ENCODE results near the gene HOMER2. TPM values are rescaled to one million over a fixed set of nuclear protein-coding genes. Genes with fewer than 3 reads are reported as not detected.

HOMER2 gene
- total RNA-seq, 1 experiment from 2014 or later = 14.2 TPM

DNA sequence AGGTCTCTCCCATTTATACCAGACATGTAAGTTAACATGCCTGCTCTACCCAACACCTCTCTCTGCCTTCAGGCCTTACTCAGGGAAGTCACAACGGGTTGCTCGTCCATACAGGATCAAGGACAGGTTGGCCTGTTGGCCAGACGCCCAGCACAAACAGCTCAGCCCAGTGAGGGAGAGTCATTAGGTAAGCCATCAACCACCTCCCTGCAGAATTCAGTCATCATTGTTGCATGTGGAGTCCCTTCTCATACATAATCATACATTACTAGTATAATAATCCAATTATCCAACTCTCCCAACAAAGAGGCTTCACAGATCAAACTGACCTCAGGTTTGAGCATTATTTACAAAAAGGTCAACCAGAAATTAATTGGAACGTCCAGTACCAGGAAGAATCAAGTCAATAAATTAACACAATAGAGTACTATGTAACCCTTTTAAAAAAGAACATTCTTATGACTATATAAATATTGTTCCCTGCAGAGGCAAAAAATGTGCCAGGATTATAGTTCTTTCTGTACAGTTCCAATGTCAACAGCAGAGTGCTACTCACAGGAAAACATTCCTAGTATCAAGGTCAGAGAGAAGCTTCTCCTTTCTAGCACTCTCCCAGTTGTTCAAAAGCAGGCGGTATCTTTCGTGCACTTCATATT lies 33.2 kb downstream of the HOMER2 start:
- Histone ChIP-seq H3K56ac (ENCODE audit: insufficient read length, low read depth, low read length) (no peak overlapping the region), H2BK5ac (ENCODE audit: insufficient read length, low read length) (no peak overlapping the region), H3K27me3 (ENCODE audit: insufficient read depth, low read length) (no peaks in the 10 kb centered on the region), H3K18ac (ENCODE audit: insufficient read length, low read depth, low read length) (no peak overlapping the region), H2BK120ac (ENCODE audit: low read depth, low read length, poor library complexity, severe bottlenecking) (no peak overlapping the region), H2AFZ (ENCODE audit: low read length) (no peak overlapping the region), H3K79me2 (ENCODE audit: insufficient read depth, low read length) (no peaks in the 10 kb centered on the region), H3K23me2 (ENCODE audit: insufficient read length, low read depth, low read length, poor library complexity, severe bottlenecking) (no peaks in the 10 kb centered on the region), H3K9ac (ENCODE audit: extremely low read depth, insufficient read length, low read length) (no peak overlapping the region), H4K5ac (ENCODE audit: insufficient read length, low read depth, low read length) (no peak overlapping the region), H3K9me3 (ENCODE audit: control insufficient read depth, low read depth, low read length) (no peaks in the 10 kb centered on the region), H3K4me1 (ENCODE audit: insufficient read depth, low read length) (no peaks in the 10 kb centered on the region), H2BK12ac (ENCODE audit: insufficient read length, low read depth, low read length) (no peak overlapping the region), H4K91ac (ENCODE audit: insufficient read length, low read depth, low read length) (no peak overlapping the region), H2BK15ac (ENCODE audit: low read depth, low read length) (no peak overlapping the region), H4K20me1 (ENCODE audit: control insufficient read depth, insufficient read depth, insufficient read length) (no peaks in the 10 kb centered on the region), H2BK20ac (ENCODE audit: low read depth, low read length, poor library complexity, severe bottlenecking) (no peak overlapping the region), H3K4ac (ENCODE audit: low read depth, low read length) (no peak overlapping the region), H3K23ac (ENCODE audit: insufficient read length, low read depth, low read length) (no peak overlapping the region), H4K8ac (replicated peaks; ENCODE audit: insufficient read length, low read depth, low read length) (no peak overlapping the region), H3K79me1 (ENCODE audit: insufficient read depth, low read depth, low read length, poor library complexity, severe bottlenecking) (no peaks in the 10 kb centered on the region), H2AK5ac (ENCODE audit: insufficient read length, low read length) (no peak overlapping the region), H3K14ac (ENCODE audit: insufficient read depth, low read length) (no peak overlapping the region), H3K4me2 (ENCODE audit: insufficient read depth, insufficient read length, low read length) (no peak overlapping the region), H3T11ph (ENCODE audit: low read length) (no peak overlapping the region), H3K27ac (ENCODE audit: insufficient read length, low read depth, low read length) (no peak overlapping the region)
- Mint-ChIP-seq H3K36me3 (ENCODE audit: insufficient read depth in 1 of 3, low read depth in 3 of 3) (no peaks in the 10 kb centered on the region), H3K27ac (no peak overlapping the region), H3K4me3 (no peak overlapping the region), H3K4me1 (no peaks in the 10 kb centered on the region; a peak in 1 of 4 replicates), H3K27me3 (ENCODE audit: low read depth) (peaks cover 4% of the 10 kb centered on the region), H3K9me3 (no peaks in the 10 kb centered on the region)
- TF ChIP-seq, protein P1, sequence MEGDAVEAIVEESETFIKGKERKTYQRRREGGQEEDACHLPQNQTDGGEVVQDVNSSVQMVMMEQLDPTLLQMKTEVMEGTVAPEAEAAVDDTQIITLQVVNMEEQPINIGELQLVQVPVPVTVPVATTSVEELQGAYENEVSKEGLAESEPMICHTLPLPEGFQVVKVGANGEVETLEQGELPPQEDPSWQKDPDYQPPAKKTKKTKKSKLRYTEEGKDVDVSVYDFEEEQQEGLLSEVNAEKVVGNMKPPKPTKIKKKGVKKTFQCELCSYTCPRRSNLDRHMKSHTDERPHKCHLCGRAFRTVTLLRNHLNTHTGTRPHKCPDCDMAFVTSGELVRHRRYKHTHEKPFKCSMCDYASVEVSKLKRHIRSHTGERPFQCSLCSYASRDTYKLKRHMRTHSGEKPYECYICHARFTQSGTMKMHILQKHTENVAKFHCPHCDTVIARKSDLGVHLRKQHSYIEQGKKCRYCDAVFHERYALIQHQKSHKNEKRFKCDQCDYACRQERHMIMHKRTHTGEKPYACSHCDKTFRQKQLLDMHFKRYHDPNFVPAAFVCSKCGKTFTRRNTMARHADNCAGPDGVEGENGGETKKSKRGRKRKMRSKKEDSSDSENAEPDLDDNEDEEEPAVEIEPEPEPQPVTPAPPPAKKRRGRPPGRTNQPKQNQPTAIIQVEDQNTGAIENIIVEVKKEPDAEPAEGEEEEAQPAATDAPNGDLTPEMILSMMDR (conservative IDR thresholded peaks at IDR 0.05) = no peak
- no CpG with 5 or more reads among the region's 6 CpGs for WGBS (ENCODE audit: extremely low coverage, insufficient read length, low lambda C conversion rate)
- DNase-seq = no peak

Data from H9 (cell line).